Measurements from ENCODE around the gene NR2F1-AS1.

DNA sequence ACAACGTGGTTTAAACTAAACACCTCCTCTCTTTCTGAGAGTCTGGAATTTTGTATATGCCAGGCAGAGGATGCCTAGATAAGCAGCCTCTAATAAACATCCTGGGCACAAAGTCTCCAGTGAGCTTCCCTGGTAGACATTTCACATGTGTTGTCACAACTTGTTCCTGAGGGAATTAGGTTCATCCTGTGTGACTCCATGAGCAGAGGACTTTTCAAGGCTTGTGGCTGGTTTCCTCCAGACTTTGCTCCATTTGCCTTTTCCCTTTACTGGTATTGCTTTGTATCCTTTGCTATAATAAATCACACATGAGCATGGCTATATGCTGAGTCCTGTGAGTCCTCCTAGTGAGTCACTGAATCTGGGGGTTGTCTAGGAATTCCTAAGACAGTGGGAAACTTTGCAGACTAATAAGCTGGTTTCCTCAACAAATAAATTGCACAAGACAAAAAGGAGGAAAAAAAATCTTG lies 77.4 kb downstream of the NR2F1-AS1 start:
- TF ChIP-seq, protein P1, sequence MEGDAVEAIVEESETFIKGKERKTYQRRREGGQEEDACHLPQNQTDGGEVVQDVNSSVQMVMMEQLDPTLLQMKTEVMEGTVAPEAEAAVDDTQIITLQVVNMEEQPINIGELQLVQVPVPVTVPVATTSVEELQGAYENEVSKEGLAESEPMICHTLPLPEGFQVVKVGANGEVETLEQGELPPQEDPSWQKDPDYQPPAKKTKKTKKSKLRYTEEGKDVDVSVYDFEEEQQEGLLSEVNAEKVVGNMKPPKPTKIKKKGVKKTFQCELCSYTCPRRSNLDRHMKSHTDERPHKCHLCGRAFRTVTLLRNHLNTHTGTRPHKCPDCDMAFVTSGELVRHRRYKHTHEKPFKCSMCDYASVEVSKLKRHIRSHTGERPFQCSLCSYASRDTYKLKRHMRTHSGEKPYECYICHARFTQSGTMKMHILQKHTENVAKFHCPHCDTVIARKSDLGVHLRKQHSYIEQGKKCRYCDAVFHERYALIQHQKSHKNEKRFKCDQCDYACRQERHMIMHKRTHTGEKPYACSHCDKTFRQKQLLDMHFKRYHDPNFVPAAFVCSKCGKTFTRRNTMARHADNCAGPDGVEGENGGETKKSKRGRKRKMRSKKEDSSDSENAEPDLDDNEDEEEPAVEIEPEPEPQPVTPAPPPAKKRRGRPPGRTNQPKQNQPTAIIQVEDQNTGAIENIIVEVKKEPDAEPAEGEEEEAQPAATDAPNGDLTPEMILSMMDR (IDR thresholded peaks at IDR 0.05) = no peak
- TF ChIP-seq POLR2A (IDR thresholded peaks at IDR 0.05) = no peak
